Measurements from ENCODE around the gene DAAM1. TPM values are rescaled to one million over a fixed set of nuclear protein-coding genes. Genes with fewer than 3 reads are reported as not detected.

Gene DAAM1
- polyA plus RNA-seq, 2 of the 4 experiments (the other 2 are of a cell fraction) = 6.8 to 10.8 TPM

DNA sequence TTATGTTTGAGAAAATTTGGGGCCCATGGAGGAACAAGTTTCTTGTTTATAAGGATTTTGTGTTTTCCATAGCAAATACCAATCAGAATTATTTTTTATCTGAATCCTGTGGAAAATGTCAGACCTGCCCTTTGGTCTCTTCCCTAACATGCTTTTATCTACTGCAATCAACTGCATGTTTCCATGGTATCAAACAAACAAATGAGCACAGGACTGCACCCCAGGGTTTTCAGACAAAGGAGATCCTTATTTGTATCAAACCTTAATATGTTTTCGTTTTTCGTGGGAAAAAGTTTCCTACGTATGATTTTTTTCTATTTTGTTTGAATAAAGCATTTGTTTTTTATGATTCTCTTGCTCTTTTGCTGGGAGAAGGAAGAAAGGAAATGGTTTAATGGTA, 185.6 kb downstream of the DAAM1 start (continued):
- TF ChIP-seq, protein P1, sequence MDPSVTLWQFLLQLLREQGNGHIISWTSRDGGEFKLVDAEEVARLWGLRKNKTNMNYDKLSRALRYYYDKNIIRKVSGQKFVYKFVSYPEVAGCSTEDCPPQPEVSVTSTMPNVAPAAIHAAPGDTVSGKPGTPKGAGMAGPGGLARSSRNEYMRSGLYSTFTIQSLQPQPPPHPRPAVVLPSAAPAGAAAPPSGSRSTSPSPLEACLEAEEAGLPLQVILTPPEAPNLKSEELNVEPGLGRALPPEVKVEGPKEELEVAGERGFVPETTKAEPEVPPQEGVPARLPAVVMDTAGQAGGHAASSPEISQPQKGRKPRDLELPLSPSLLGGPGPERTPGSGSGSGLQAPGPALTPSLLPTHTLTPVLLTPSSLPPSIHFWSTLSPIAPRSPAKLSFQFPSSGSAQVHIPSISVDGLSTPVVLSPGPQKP (IDR thresholded peaks at IDR 0.05; ENCODE audit: low read depth, low read length) = no peak
- no peak for TF ChIP-seq JUNB (IDR thresholded peaks at IDR 0.05)
- no peak for TF ChIP-seq HOXB13 (CRISPR knock-in tag; IDR thresholded peaks at IDR 0.05; ENCODE audit: low read depth)

DNA sequence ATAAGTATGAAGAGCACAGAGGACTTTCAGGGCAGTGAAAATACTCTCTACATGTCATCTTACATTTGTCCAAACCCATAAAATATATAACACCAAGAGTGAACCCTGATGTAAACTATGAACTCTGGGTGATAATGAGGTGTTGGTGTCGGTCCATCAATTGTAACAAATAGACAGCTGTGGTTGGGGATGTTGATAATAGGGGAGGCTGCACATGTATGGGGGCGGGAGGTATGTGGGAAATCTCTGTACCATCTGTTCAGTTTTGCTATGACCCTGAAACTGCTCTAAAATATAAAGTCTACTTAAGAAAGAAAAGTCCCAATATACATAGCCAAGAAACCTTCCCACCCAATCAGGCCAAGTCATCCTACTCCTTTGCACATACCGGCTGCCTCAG, 188.2 kb downstream of the DAAM1 start:
- ChIA-PET CTCF (interaction anchor here (1.0 to 1.7 kb wide), 3 partner anchors 9 to 67 kb away, joined by 3 to 7 read pairs (median 3); no protein-coding TSS in a partner anchor), POLR2A (no interaction called here)
- TF ChIP-seq HDAC2 (IDR thresholded peaks at IDR 0.05) (no peak), SREBF2 (IDR thresholded peaks at IDR 0.05) (no peak), PHF8 (IDR thresholded peaks at IDR 0.05; ENCODE audit: borderline replicate concordance, low read depth) (no peak), JUN (IDR thresholded peaks at IDR 0.05) (no peak), CBX8 (IDR thresholded peaks at IDR 0.05) (no peak), SMC3 (IDR thresholded peaks at IDR 0.05) (no peak), BHLHE40 (IDR thresholded peaks at IDR 0.05; ENCODE audit: low read depth, low read length) (no peak)
- TF ChIP-seq, protein P1 (IDR thresholded peaks at IDR 0.05; ENCODE audit: low read depth, low read length) = no peak
- TF ChIP-seq, protein P2, sequence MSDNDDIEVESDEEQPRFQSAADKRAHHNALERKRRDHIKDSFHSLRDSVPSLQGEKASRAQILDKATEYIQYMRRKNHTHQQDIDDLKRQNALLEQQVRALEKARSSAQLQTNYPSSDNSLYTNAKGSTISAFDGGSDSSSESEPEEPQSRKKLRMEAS (IDR thresholded peaks at IDR 0.05) = no peak
- TF ChIP-seq, protein P3, sequence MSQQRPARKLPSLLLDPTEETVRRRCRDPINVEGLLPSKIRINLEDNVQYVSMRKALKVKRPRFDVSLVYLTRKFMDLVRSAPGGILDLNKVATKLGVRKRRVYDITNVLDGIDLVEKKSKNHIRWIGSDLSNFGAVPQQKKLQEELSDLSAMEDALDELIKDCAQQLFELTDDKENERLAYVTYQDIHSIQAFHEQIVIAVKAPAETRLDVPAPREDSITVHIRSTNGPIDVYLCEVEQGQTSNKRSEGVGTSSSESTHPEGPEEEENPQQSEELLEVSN (IDR thresholded peaks at IDR 0.05; ENCODE audit: borderline replicate concordance, low read depth) = no peak
- WGBS (ENCODE audit: missing lambda C conversion rate) = 93% methylated on average over 3 of the region's 3 CpGs
- Histone ChIP-seq H3K9me3 (no peaks in the 10 kb centered on the region; the same call in 2 of the 3 replicates), H3K4me3 (no peak overlapping the region), H3K27ac (no peak overlapping the region), H3K4me2 (no peak overlapping the region), H3K4me1 (no peaks in the 10 kb centered on the region)
- DNase-seq (ENCODE audit: low read depth in 1 of 2, low spot score in 1 of 2) = no peak
- no peak for ATAC-seq
- no peak for FAIRE-seq

DNA sequence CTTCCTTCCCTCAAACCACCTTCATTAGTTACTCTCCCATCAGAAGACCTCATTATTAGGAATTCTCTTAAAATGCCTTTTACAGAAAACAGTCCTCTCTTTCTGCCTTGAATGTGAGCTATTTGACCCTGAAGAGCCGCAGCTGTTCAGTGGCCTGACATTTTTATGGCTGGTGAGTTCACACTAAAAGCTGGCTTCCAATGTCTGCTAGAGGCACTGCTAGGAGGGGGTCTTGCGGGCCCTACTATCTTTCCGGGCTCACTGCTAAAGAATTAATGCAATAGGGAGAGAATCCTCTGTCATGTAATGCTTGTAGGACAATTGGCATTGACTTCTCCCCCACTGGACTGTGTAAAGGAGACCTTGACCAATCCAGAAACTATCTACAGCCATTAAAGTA, 189.0 kb downstream of the DAAM1 start:
- no peaks in the 10 kb centered on the region for H3K4me1 ChIP-seq
- ChIA-PET POLR2A (no interaction called here), CTCF (interaction anchor here (1.0 to 1.7 kb wide), 4 partner anchors 9 to 241 kb away, joined by 3 to 7 read pairs (median 4); no protein-coding TSS in a partner anchor)
- no peak overlapping the region for H3K27ac ChIP-seq
- WGBS (ENCODE audit: missing lambda C conversion rate) = 90% methylated on average over 3 of the region's 3 CpGs
- H3K9me3 ChIP-seq = peaks cover 2% of the 10 kb centered on the region; the same call in 1 of the 3 replicates
- no peak overlapping the region for H3K4me2 ChIP-seq
- ATAC-seq (no peak), FAIRE-seq (no peak), DNase-seq (ENCODE audit: low read depth in 1 of 2, low spot score in 1 of 2) (no peak)
- TF ChIP-seq RNF2 (IDR thresholded peaks at IDR 0.05; ENCODE audit: borderline replicate concordance, low read depth) (no peak), NPAS2 (CRISPR knock-in tag; IDR thresholded peaks at IDR 0.05; ENCODE audit: borderline replicate concordance) (no peak), CBX8 (IDR thresholded peaks at IDR 0.05) (no peak)
- TF ChIP-seq, protein P4, sequence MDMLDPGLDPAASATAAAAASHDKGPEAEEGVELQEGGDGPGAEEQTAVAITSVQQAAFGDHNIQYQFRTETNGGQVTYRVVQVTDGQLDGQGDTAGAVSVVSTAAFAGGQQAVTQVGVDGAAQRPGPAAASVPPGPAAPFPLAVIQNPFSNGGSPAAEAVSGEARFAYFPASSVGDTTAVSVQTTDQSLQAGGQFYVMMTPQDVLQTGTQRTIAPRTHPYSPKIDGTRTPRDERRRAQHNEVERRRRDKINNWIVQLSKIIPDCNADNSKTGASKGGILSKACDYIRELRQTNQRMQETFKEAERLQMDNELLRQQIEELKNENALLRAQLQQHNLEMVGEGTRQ (IDR thresholded peaks at IDR 0.05) = no peak
- H3K4me3 ChIP-seq = no peak overlapping the region

DNA sequence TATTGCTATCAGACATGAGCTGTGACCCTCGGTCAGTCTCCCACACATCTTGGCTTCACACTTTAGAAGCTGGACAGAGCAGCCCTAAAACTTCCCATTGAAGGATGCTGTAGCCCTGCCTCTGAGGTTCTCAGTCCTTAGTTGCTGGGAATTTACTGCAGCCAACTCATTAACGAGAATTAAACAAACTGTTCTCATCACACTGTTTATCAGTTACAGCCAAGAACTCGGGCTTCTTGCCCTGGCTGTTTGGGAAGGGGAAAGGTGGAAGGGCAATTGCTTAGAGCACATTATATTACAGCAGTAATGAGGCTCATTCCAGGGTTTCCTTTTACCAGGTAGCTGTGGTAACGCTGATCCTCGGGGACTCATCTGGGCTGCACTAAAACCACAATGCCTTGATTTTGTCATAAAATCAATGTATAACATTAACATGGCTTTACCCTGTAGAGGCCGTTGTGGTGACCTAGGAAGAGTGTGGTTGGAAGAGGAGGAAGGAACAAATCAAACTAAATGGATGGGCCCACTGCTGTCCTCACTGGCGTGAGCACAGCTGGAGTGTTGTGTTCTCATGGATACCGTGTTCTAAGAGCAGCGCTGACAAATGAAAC, 189.6 kb downstream of the DAAM1 start:
- POLR2A ChIA-PET = no interaction called here
- Histone ChIP-seq H3K4me3 (no peak overlapping the region), H3K4me2 (no peak overlapping the region), H3K9me3 (peaks cover 8% of the 10 kb centered on the region; the same call in 1 of the 3 replicates), H3K27ac (no peak overlapping the region), H3K4me1 (no peaks in the 10 kb centered on the region)
- TF ChIP-seq PHF8 (IDR thresholded peaks at IDR 0.05; ENCODE audit: borderline replicate concordance, low read depth) (no peak), ZFP36 (IDR thresholded peaks at IDR 0.05; ENCODE audit: borderline replicate concordance, partially characterized antibody) (no peak), ESRRA (IDR thresholded peaks at IDR 0.05; ENCODE audit: borderline replicate concordance, low read length) (no peak)
- 88% methylated on average over 9 of the region's 9 CpGs for WGBS (ENCODE audit: missing lambda C conversion rate)
- no peak for FAIRE-seq
- DNase-seq (ENCODE audit: low read depth in 1 of 2, low spot score in 1 of 2) = no peak
- ATAC-seq = no peak
- CTCF ChIA-PET = interaction anchor here (1.0 to 1.7 kb wide), 3 partner anchors 10 to 242 kb away, joined by 3 to 7 read pairs (median 4); no protein-coding TSS in a partner anchor

Measured in A549 (cell line).